GM12864 (cell line): Measurements from ENCODE around the gene C11orf24.
A peak's percentile ranks its signal among the peaks of the same experiment; 100 is the strongest.
"Not testable (repeated sequence)": the region's sequence is repeated elsewhere in the genome, so short reads cannot be mapped to it uniquely, and the experiment has no call there.

Experiments used
- DNase-seq: peaks from one replicate; pipeline ENCODE4 v3.0.0-alpha.2; 2011; ENCODE audit warnings: low read depth
- H3K4me3 ChIP-seq: 2 replicates; pipeline ENCODE4 v1.5.1; 2011; ENCODE audit warnings: mild to moderate bottlenecking, low read depth, low read length, control low read depth
- CTCF ChIP-seq: IDR thresholded peaks from 2 replicates; pipeline ENCODE4 v1.5.1; 2011; ENCODE audit warnings: low read depth, mild to moderate bottlenecking, moderate library complexity, low read length, control low read depth, inconsistent platforms; ENCODE audit errors: missing control alignments

Gene C11orf24

GRCh38 chr11:68293708-68294107 lies 21.9 kb upstream of the C11orf24 start:
- no peak for DNase-seq
- no peak overlapping the region; the same call in 1 of the 2 replicates for H3K4me3 ChIP-seq
- no peak for TF ChIP-seq CTCF

DNA sequence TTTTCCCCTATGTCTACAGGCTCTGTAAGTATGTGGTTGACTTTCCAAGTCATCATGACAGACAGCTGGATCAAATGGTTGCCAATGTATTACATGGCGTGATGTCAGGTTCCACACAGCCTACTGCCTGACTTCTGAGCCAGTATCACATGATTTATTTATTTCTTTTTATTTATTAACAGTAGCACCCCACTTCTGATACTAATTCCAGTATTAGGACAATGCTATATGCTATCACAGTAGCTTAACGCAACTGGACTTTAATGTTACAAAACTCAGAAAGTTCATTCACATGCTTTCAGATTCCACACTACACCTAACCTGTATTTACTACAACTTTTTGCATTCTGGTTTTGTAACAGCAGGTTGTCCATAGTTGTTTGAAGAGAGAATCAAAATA lies 17.7 kb upstream of the C11orf24 start:
- DNase-seq: no peak
- no peak for TF ChIP-seq CTCF

DNA sequence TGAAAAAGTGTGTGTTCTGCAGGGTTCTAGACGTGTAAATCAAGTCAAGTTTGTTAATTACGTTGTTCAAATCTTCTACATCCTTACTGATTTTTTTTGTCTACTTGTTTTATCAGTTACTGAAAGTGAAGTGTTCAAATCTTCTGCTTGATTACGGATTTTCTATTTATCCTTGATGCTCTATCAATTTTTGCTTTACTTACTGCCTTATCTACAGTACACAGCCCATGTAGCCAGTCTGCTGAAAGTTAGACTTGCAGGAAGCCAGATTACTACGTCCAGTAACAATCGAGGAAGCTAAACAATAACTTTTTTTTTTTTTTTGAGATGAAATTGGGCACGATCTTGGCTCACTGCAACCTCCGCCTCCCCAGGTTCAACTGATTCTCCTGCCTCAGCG lies 15.6 kb upstream of the C11orf24 start:
- H3K4me3 ChIP-seq: no peak overlapping the region
- TF ChIP-seq CTCF: no peak
- DNase-seq: no peak

More for the DNA sequence above, 17.7 kb upstream of the C11orf24 start:
- no peak overlapping the region for H3K4me3 ChIP-seq

GRCh38 chr11:68284588-68284987 lies 12.8 kb upstream of the C11orf24 start:
- not testable (repeated sequence) for H3K4me3 ChIP-seq, DNase-seq

GRCh38 chr11:68282861-68283230 lies 11.1 kb upstream of the C11orf24 start:
- no peak for DNase-seq
- no peak for TF ChIP-seq CTCF
- no peak overlapping the region for H3K4me3 ChIP-seq

DNA sequence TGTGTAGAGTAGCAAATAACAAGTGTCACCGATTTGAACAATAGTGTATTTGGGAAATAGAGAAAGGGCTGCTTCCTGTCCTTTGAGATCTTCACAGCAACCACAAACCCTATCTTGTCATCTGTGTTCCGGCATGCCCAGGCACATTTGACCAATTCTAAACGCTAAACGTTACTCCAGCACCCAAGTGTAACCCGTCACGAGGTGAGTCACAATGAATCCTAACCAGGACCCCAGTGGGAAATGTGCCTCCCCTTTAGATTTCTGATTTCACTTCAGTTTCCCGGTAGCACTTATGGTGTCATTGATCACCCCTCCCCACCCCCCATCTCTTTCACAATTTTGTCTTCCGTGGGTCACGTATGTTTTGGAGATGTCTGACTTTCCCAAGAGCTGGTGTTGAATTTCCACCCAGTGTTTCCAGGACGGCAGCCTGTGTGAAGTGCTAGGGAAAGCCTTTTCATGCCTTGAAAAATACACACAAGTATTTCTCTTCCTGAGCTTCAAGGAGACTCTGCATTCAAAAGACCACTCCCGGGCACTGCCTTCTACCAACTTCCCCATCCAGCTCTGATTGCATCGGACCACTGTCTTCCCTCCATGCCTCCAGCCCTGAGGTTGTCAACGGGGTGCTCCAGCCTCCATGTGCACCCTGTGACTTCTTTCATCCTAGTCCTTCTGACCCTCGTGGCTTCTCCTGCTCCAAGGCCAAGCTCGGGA lies 10.5 kb upstream of the C11orf24 start:
- peak; percentile 73 for DNase-seq
- H3K4me3 ChIP-seq: peak overlapping the region; percentile 8
- no peak for TF ChIP-seq CTCF

DNA sequence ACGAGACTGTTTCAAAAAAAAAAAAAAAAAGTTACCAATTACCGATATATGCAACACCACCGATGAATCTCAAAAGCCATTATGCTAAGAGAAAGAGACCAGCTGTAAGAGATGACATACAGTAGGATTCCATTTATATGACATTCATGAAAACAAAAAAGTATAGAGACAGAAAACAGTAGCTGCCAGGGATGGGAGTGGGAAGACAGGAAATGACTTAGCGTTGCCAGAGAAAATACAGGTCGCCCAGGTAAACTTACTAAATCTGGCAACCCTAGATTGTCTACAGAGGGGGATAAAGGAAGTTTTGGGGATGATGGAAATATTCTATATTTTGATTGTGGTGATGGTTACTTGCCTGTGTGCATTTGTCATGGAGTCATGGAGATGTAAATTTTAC lies 7.9 kb upstream of the C11orf24 start:
- no peak for TF ChIP-seq CTCF
- no peak overlapping the region for H3K4me3 ChIP-seq
- DNase-seq: no peak
